Stomach smooth muscle (tissue), 2 donors: Measurements from ENCODE around the gene ARPIN.
"Not testable (repeated sequence)": the region's sequence is repeated elsewhere in the genome, so short reads cannot be mapped to it uniquely, and the experiment has no call there.

Experiments used
- H3K27ac ChIP-seq: one replicate; pipeline ENCODE4 v1.7.0; 2013; ENCODE audit warnings: mild to moderate bottlenecking, low read length, inconsistent platforms
- H3K27me3 ChIP-seq, 2 donors: one replicate each; pipeline ENCODE4 v1.7.0; 2013; ENCODE audit warnings: low read length in 2 of 2; ENCODE audit not compliant: insufficient read depth in 2 of 2, control insufficient read depth in 1 of 2
- H3K36me3 ChIP-seq, 2 donors: one replicate each; pipeline ENCODE4 v1.7.0; 2013; ENCODE audit warnings: low read length in 2 of 2; ENCODE audit not compliant: control insufficient read depth in 2 of 2, insufficient read depth in 2 of 2
- H3K4me1 ChIP-seq: one replicate; pipeline ENCODE4 v1.7.0; 2013; ENCODE audit warnings: low read length; ENCODE audit not compliant: control insufficient read depth, insufficient read depth
- H3K4me3 ChIP-seq, 2 donors: one replicate each; pipeline ENCODE4 v1.7.0; 2013; ENCODE audit warnings: low read length in 2 of 2
- H3K9ac ChIP-seq, 2 donors: one replicate each; pipeline ENCODE4 v1.7.0; 2013; ENCODE audit warnings: low read length in 2 of 2, mild to moderate bottlenecking in 1 of 2
- H3K9me3 ChIP-seq, 2 donors: one replicate each; pipeline ENCODE4 v1.7.0; 2013; ENCODE audit warnings: low read length in 2 of 2; ENCODE audit not compliant: control insufficient read depth in 2 of 2
- donor health status: healthy.
- donor health status: Pancreatic carcinoma.

Gene ARPIN

DNA sequence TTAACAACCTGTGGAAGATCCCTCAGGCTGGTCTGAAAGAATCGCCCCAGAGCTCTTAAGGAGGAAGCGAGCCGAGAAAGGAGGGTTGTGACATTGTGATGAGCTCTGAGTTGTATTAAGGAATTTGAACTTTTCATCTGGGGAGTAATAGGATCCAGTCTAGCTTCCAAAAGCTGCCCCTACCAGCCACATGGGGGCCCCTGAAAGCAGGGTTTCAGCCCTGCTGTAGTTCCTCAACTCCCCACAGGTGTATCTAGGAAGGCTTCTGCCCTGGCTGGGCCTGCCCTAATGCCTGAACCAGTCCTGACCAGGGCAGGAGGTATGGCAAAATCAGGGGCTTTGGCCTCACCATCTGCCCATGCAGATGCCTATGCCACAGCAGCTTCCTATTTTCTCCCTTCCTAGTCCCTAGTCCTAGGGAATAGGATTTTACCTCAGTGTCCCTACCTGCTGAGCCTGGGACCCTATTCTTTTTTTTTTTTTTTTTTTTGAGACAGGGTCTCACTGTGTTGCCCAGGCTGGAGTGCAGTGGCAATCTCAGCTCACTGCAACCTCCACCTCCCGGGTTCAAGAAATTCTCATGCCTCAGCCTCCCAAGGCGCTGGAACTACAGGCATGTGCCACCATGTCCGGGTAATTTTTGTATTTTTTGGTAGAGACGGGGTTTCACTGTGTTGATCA, 14.0 kb downstream of the ARPIN start:
- H3K4me3 ChIP-seq = no peak overlapping the region
- peaks cover 3% of the 10 kb centered on the region for H3K4me1 ChIP-seq
- H3K27me3 ChIP-seq = no peaks in the 10 kb centered on the region
- no peak overlapping the region for H3K27ac ChIP-seq
- no peak overlapping the region for H3K9ac ChIP-seq
- peaks cover 15 to 24% of the 10 kb centered on the region in 2 donors for H3K36me3 ChIP-seq
- H3K9me3 ChIP-seq = no peaks in the 10 kb centered on the region

DNA sequence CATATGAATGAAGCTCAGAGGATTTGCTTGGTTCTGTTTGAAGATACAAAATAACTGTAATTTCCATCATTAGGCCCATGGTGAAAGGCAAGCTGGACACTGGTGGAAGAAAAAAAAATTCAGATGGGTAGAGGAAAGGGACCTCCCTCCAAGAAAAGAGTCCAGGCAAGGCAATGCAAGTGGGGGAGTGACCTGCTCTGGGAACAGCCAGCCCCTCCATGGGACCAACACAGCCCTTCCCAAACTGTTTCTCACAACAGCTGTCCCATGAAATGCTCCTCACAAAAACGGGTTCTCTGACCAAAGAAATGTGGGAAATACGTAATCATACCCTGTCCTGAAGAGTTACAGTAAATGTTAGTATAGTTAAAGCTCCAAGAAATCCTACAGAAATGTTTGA, 14.6 kb downstream of the ARPIN start:
- Histone ChIP-seq H3K4me3 (no peak overlapping the region), H3K27ac (no peak overlapping the region), H3K4me1 (peaks cover 3% of the 10 kb centered on the region), H3K36me3 (peaks cover 9 to 19% of the 10 kb centered on the region in 2 donors), H3K27me3 (no peaks in the 10 kb centered on the region), H3K9ac (no peak overlapping the region), H3K9me3 (no peaks in the 10 kb centered on the region)

DNA sequence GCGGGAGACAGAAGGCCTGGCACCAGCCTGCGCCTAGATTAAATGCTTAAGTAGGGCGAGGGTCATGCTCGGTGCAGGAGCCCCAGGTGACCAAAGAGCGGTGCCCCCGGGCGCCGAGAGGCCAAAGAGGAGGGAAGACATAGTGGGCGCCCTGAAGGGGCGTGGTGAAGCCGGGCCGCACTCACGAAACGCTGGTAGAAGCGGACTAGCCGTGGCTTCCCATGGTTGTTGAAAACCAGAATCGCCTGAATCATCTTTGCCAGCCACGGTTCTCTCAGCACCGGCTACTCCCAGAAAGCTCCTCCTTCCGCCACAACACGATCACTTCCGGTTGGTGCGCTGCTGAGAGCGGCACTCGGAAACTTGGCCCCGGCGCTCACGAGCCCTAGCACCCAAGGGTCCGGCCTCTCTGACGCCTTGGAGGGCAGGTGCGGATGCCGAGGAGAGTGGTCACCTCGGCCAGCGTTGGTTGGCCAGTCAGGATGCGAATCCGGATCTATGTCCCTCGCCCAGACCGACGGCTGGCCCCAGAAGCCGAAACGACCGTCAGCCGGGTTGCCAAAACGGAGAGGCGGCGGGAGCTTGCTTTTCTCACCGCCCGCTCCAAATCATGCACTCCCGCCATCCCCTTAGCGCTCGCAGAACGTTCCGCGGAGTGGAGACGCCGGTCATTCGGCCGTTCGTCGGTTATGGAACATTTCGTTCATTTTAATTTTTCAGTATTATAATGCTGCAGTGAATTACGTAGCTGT, 18.9 kb downstream of the ARPIN start, which contains the start of gene AP3S2:
Gene AP3S2 (minus strand): TSS at position 299 of the 752 bp plus-strand sequence. CDS start 45 bp downstream, at position 254.
- Histone ChIP-seq H3K4me1 (peaks cover 6% of the 10 kb centered on the region), H3K27me3 (no peaks in the 10 kb centered on the region), H3K36me3 (peaks cover under 1 to 2% of the 10 kb centered on the region in 2 donors), H3K27ac (peak within 1 kb of the TSS; percentile 86), H3K9ac (peak within 1 kb of the TSS; percentile 94 to 97), H3K4me3 (peak within 1 kb of the TSS; percentile 94 to 97), H3K9me3 (no peaks in the 10 kb centered on the region)

DNA sequence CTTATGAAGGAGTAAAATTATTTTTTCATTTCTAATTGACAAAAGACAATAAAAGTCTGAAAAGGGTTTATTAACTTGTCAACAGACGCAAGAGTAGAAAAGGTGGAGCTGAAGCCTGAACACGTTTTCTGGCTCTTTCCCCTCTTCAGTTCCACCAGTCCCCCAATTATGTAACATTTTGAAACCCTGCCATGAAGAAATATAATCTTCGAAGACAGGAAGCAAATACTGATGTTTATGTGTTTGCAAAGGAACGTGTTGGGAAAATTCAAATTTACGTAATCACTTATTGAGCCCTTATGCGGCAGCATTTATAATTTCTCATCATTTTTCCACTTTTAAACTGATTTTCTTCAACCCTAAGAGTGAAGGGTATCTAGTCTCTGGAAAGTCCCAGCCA, 19.7 kb downstream of the ARPIN start:
- H3K4me1 ChIP-seq = peaks cover 6% of the 10 kb centered on the region
- H3K27me3 ChIP-seq = no peaks in the 10 kb centered on the region
- H3K9me3 ChIP-seq = no peaks in the 10 kb centered on the region
- peak overlapping the region; percentile 94 to 97 for H3K4me3 ChIP-seq
- H3K27ac ChIP-seq = peak overlapping the region; percentile 86
- H3K36me3 ChIP-seq = peaks cover 9 to 11% of the 10 kb centered on the region in 2 donors
- H3K9ac ChIP-seq = peak overlapping the region; percentile 94 to 97

DNA sequence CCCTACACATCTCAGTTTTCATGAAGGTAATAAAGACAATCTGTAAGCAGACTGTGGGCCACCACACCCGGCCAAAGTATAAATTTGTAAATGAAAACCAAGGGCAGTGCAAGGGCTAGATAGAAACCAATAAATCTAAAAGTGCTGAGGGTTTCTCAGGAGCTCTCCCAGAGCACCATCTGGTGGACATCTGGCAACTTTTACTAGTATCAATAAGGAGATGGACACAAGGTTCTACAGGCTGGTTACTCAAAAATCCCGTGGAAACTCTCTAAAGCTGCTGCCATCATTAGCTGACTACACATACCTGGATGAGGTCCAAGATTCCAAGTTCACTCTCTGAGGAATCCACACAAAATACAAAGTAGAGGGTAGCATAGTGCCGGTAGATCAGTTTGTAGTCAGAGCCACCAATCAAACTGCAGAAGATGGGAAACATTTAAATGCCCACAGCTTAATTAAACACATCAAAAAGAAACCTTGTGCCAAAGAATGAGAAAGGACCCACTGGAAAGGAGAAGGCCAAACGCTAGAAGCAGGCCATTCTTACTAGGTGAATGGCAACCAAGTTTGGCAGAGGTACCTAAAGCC, 24.4 kb downstream of the ARPIN start:
- no peaks in the 10 kb centered on the region for H3K27me3 ChIP-seq
- H3K36me3 ChIP-seq = peaks cover 15 to 30% of the 10 kb centered on the region in 2 donors
- H3K9ac ChIP-seq = no peak overlapping the region
- no peak overlapping the region for H3K27ac ChIP-seq
- H3K4me3 ChIP-seq = no peak overlapping the region
- peaks cover 4% of the 10 kb centered on the region for H3K4me1 ChIP-seq
- H3K9me3 ChIP-seq = no peaks in the 10 kb centered on the region

DNA sequence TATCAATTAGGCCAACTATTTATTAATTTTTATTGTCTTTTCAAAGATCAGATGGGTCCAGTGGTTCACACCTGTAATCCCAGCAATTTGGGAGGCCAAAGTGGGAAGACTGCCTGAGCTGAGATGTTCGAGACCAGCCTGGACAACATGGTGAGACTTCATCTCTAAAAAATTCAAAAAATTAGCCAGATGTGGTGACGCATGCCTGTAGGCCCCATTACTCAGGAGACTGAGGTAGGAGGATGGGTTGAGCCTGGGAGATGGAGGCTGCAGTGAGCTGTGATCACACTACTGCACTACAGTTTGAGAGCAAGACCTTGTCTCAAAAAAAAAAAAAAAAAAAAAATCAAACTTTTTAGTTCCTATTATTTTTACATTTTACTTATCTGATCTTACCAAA, 27.1 kb downstream of the ARPIN start:
- Histone ChIP-seq H3K9me3 (no peaks in the 10 kb centered on the region), H3K36me3 (peaks cover 17 to 35% of the 10 kb centered on the region in 2 donors)

DNA sequence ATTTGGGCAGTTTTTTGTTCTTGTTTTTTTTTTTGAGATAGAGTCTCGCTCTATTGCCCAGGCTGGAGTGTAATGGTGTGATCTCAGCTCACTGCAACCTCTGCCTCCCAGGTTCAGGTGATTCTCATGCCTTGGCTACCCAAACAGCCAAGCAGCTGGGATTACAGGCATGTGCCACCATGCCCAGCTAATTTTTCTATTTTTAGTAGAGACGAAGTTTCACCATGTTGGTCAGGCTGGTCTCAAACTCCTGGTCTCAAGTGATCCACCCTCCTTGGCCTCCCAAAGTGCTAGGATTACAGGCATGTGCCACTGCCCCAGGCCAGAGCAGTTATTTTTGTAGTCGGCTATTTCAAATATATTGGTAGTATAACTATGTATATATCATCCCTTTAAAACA, 27.6 kb downstream of the ARPIN start:
- peaks cover 17 to 35% of the 10 kb centered on the region in 2 donors for H3K36me3 ChIP-seq

More for the DNA sequence above, 27.1 kb downstream of the ARPIN start:
- Histone ChIP-seq H3K4me1 (no peaks in the 10 kb centered on the region), H3K27ac (no peak overlapping the region), H3K27me3 (no peaks in the 10 kb centered on the region), H3K9ac (no peak overlapping the region), H3K4me3 (no peak overlapping the region)

DNA sequence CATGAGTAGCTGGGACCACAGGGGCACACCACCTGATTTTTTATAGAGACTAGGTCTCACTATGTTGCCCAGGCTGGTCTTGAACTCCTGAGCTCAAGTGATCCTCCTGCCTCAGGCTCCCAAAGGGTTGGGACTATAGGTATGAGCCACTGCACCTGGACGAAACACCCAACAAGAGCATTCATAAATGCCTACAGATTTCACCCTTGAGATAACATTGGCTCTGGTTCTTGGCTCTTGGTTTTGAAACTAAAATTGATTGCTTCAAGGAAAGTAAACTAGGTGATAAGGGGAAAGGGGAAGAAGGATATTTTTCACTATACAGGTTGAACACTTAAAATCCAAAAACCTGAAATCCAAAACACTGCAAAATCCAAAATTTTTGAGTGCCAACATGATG, 29.2 kb downstream of the ARPIN start:
- peaks cover 13 to 29% of the 10 kb centered on the region in 2 donors for H3K36me3 ChIP-seq
- H3K4me3 ChIP-seq = no peak overlapping the region

More for the DNA sequence above, 27.6 kb downstream of the ARPIN start:
- H3K9me3 ChIP-seq, H3K27me3 ChIP-seq, H3K4me1 ChIP-seq, H3K27ac ChIP-seq, H3K4me3 ChIP-seq, H3K9ac ChIP-seq: not testable (repeated sequence)

DNA sequence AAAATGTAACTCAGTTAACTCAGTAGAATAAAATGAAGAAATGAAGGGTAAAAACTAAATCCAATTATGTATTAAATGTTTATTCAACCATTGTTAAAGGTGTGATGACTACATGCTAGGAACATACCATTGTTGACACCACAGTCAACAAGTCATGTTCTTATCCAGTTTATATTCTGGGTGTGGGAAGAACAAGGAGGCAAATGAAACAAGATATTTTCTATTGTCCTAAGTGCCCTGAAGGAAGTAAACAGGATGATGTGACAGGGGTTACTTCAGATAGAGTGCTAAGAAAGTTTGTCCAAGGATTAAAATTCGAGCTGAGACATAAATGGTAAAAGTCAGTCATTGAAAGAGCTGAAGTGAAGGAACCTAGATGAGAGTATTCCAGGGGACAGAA, 32.0 kb downstream of the ARPIN start:
- H3K27me3 ChIP-seq = no peaks in the 10 kb centered on the region
- no peaks in the 10 kb centered on the region for H3K9me3 ChIP-seq
- H3K36me3 ChIP-seq = peaks cover 16 to 18% of the 10 kb centered on the region in 2 donors
- H3K4me1 ChIP-seq = no peaks in the 10 kb centered on the region
- no peak overlapping the region for H3K27ac ChIP-seq
- H3K9ac ChIP-seq = no peak overlapping the region
- no peak overlapping the region for H3K4me3 ChIP-seq

More for the DNA sequence above, 29.2 kb downstream of the ARPIN start:
- Histone ChIP-seq H3K27ac (no peak overlapping the region), H3K9ac (no peak overlapping the region), H3K27me3 (no peaks in the 10 kb centered on the region), H3K4me1 (no peaks in the 10 kb centered on the region), H3K9me3 (no peaks in the 10 kb centered on the region)

DNA sequence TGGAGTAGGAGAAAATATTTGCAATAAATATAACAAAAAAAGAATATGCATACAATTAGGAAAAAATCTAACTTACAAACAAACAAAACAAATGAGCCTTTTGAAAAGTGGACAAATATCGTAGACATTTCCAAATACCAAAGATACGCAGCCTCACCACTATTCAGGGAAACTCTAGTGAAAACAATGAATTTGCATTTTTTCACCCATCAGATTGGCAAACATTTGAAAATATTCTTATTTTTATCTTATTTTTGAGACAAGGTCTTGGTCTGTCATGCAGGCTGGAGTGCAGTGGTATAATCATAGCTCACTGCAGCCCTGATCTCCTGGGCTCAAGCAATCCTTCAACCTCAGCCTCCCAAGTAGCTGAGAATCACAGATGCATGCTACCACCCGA, 34.4 kb downstream of the ARPIN start:
- H3K4me1 ChIP-seq = no peaks in the 10 kb centered on the region
- H3K9me3 ChIP-seq = no peaks in the 10 kb centered on the region
- no peaks in the 10 kb centered on the region for H3K27me3 ChIP-seq
- H3K36me3 ChIP-seq = peaks cover 13 to 23% of the 10 kb centered on the region in 2 donors
- no peak overlapping the region for H3K4me3 ChIP-seq
- H3K27ac ChIP-seq = no peak overlapping the region
- no peak overlapping the region for H3K9ac ChIP-seq
